Measurements from ENCODE around the gene CRELD1.

- TF ChIP-seq, protein P1, sequence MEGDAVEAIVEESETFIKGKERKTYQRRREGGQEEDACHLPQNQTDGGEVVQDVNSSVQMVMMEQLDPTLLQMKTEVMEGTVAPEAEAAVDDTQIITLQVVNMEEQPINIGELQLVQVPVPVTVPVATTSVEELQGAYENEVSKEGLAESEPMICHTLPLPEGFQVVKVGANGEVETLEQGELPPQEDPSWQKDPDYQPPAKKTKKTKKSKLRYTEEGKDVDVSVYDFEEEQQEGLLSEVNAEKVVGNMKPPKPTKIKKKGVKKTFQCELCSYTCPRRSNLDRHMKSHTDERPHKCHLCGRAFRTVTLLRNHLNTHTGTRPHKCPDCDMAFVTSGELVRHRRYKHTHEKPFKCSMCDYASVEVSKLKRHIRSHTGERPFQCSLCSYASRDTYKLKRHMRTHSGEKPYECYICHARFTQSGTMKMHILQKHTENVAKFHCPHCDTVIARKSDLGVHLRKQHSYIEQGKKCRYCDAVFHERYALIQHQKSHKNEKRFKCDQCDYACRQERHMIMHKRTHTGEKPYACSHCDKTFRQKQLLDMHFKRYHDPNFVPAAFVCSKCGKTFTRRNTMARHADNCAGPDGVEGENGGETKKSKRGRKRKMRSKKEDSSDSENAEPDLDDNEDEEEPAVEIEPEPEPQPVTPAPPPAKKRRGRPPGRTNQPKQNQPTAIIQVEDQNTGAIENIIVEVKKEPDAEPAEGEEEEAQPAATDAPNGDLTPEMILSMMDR (IDR thresholded peaks at IDR 0.05) = no peak
- TF ChIP-seq POLR2A (IDR thresholded peaks at IDR 0.05) = peak in 1 of 3 donors; percentile 14
These were observed 18.6 kb downstream of the CRELD1 start, which contains the start of gene PRRT3 for GRCh38 chr3:9951962-9952805.

All from body of pancreas (tissue), 4 donors.